Measurements from ENCODE around the gene RPN2. TPM values are rescaled to one million over a fixed set of nuclear protein-coding genes. Genes with fewer than 3 reads are reported as not detected.
A peak's percentile ranks its signal among the peaks of the same experiment; 100 is the strongest.

Gene RPN2
- total RNA-seq, 1 experiment from 2014 or later: 234 TPM

DNA sequence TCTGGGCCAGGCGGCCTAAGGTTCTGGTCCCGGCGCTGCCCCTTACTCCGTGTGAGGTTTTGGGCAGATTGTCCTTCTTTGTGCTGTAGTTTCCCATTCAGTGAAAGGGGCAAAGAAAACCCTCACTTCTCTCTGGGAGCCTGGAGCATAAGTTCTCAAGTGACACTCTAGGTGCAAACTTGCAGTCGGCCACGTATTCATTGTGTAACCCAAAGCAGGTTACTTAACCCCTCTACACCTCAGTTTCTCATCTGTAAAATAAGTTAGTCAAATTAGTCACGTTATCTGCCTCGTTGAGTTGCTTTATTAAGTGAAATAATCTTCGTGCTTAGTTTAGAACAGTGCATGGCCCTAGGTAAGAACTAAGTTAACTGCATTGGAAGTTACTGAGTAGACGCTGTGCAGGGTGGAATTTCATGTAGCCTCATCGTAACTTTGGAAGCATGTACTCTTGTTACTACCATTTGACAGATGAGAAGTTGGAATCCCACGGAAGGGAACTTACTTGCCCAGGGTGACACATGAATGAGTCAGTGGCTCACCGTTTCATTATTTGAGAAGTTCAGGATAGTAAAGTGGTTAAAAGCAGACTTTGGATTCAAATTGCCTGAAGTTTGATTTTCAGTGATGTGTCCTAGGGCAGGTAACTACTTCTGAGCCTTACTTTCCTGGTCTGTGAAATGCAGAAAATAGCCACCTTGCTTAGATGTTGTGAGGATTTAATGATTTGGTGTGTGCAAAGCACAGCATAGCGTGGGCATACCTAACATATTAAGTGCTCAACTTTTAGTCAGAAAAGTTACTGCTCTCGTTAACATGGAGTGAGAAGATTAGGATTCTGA lies 774 bp downstream of the RPN2 start:
- WGBS (ENCODE audit: extremely low coverage, insufficient read length, low lambda C conversion rate): no CpG with 5 or more reads among the region's 15 CpGs
- Histone ChIP-seq H2BK120ac (ENCODE audit: low read depth, low read length, poor library complexity, severe bottlenecking) (no peak overlapping the region), H3K9me3 (ENCODE audit: control insufficient read depth, low read depth, low read length) (no peaks in the 10 kb centered on the region), H2BK12ac (ENCODE audit: insufficient read length, low read depth, low read length) (no peak overlapping the region), H2AFZ (ENCODE audit: low read length) (no peak overlapping the region), H3K23ac (ENCODE audit: insufficient read length, low read depth, low read length) (no peak overlapping the region), H3K18ac (ENCODE audit: insufficient read length, low read depth, low read length) (no peak overlapping the region), H3T11ph (ENCODE audit: low read length) (no peak overlapping the region), H4K8ac (replicated peaks; ENCODE audit: insufficient read length, low read depth, low read length) (no peak overlapping the region), H2BK5ac (ENCODE audit: insufficient read length, low read length) (no peak overlapping the region), H3K9ac (ENCODE audit: extremely low read depth, insufficient read length, low read length) (peak overlapping the region; percentile 92), H2BK20ac (ENCODE audit: low read depth, low read length, poor library complexity, severe bottlenecking) (no peak overlapping the region), H3K4me2 (ENCODE audit: insufficient read depth, insufficient read length, low read length) (peak overlapping the region; percentile 100), H3K23me2 (ENCODE audit: insufficient read length, low read depth, low read length, poor library complexity, severe bottlenecking) (peaks cover 10% of the 10 kb centered on the region), H2AK5ac (ENCODE audit: insufficient read length, low read length) (no peak overlapping the region), H4K5ac (ENCODE audit: insufficient read length, low read depth, low read length) (no peak overlapping the region), H3K27me3 (ENCODE audit: insufficient read depth, low read length) (no peaks in the 10 kb centered on the region), H4K20me1 (ENCODE audit: control insufficient read depth, insufficient read depth, insufficient read length) (peaks cover 2% of the 10 kb centered on the region), H3K4ac (ENCODE audit: low read depth, low read length) (no peak overlapping the region), H3K79me1 (ENCODE audit: insufficient read depth, low read depth, low read length, poor library complexity, severe bottlenecking) (peaks cover 1% of the 10 kb centered on the region), H3K14ac (ENCODE audit: insufficient read depth, low read length) (no peak overlapping the region; the same call in 1 of the 2 replicates), H3K27ac (ENCODE audit: insufficient read length, low read depth, low read length) (no peak overlapping the region), H3K56ac (ENCODE audit: insufficient read length, low read depth, low read length) (peak overlapping the region; percentile 20), H3K4me1 (ENCODE audit: insufficient read depth, low read length) (no peaks in the 10 kb centered on the region; the same call in 1 of the 2 replicates), H2BK15ac (ENCODE audit: low read depth, low read length) (no peak overlapping the region), H3K79me2 (ENCODE audit: insufficient read depth, low read length) (peaks cover 21% of the 10 kb centered on the region), H4K91ac (ENCODE audit: insufficient read length, low read depth, low read length) (no peak overlapping the region)
- Mint-ChIP-seq H3K36me3 (ENCODE audit: insufficient read depth in 1 of 3, low read depth in 3 of 3) (peaks cover 16 to 26% (median 23%) of the 10 kb centered on the region in 3 experiments), H3K9me3 (no peaks in the 10 kb centered on the region), H3K4me1 (peaks cover 14 to 18% of the 10 kb centered on the region in 2 experiments), H3K4me3 (peak overlapping the region; percentile 95), H3K27me3 (ENCODE audit: low read depth) (no peaks in the 10 kb centered on the region; the same call in 1 of the 2 replicates), H3K27ac (peak overlapping the region in 2 of 3 experiments; percentile 90 to 98; a peak in 4 of 7 replicates)
- DNase-seq: no peak
- TF ChIP-seq, protein P1, sequence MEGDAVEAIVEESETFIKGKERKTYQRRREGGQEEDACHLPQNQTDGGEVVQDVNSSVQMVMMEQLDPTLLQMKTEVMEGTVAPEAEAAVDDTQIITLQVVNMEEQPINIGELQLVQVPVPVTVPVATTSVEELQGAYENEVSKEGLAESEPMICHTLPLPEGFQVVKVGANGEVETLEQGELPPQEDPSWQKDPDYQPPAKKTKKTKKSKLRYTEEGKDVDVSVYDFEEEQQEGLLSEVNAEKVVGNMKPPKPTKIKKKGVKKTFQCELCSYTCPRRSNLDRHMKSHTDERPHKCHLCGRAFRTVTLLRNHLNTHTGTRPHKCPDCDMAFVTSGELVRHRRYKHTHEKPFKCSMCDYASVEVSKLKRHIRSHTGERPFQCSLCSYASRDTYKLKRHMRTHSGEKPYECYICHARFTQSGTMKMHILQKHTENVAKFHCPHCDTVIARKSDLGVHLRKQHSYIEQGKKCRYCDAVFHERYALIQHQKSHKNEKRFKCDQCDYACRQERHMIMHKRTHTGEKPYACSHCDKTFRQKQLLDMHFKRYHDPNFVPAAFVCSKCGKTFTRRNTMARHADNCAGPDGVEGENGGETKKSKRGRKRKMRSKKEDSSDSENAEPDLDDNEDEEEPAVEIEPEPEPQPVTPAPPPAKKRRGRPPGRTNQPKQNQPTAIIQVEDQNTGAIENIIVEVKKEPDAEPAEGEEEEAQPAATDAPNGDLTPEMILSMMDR (conservative IDR thresholded peaks at IDR 0.05): no peak
